Activated effector memory CD4-positive, alpha-beta T cell treated with anti-CD3 and anti-CD28 coated beads, Interleukin-2, amount 50 U/mL, for 16 hours (primary cell): ENCODE data around the gene IL18BP.
A peak's percentile ranks its signal among the peaks of the same experiment; 100 is the strongest.

Experiments
- DNase-seq: peaks from one replicate; pipeline ENCODE4 v3.0.0-alpha.2; 2020

IL18BP gene

GRCh38 chr11:71998649-71999310 lies at the start of gene IL18BP:
Gene IL18BP, plus strand, starts transcription at chr11:71998909. Its CDS starts 1,076 bp downstream, at chr11:71999985.
- DNase-seq = peak; percentile 72

GRCh38 chr11:71949034-71949433 lies 49.7 kb upstream of the IL18BP start:
- DNase-seq = no peak

- no peak for DNase-seq
Observed at GRCh38 chr11:71951741-71952310, 46.9 kb upstream of the IL18BP start.

GRCh38 chr11:71955898-71956456 lies 42.7 kb upstream of the IL18BP start:
- DNase-seq = no peak

GRCh38 chr11:71962428-71963038 lies 36.2 kb upstream of the IL18BP start:
- DNase-seq = no peak

- no peak for DNase-seq
Observed at GRCh38 chr11:71963468-71963867, 35.2 kb upstream of the IL18BP start.

GRCh38 chr11:71964641-71965040 lies 34.1 kb upstream of the IL18BP start:
- DNase-seq = no peak

GRCh38 chr11:71971680-71972079 lies 27.0 kb upstream of the IL18BP start:
- DNase-seq = no peak

- no peak for DNase-seq
Observed at GRCh38 chr11:71976551-71976950, 22.2 kb upstream of the IL18BP start.

GRCh38 chr11:71977090-71977489 lies 21.6 kb upstream of the IL18BP start:
- no peak for DNase-seq

GRCh38 chr11:71977743-71978418 lies 20.8 kb upstream of the IL18BP start:
- peak; percentile 74 for DNase-seq

- no peak for DNase-seq
Observed at GRCh38 chr11:71979094-71979493, 19.6 kb upstream of the IL18BP start.

- DNase-seq = no peak
Observed at GRCh38 chr11:71979602-71980001, 19.1 kb upstream of the IL18BP start.

GRCh38 chr11:71986131-71986530 lies 12.6 kb upstream of the IL18BP start:
- DNase-seq = no peak

GRCh38 chr11:71987521-71987920 lies 11.2 kb upstream of the IL18BP start:
- no peak for DNase-seq

GRCh38 chr11:71988050-71988449 lies 10.7 kb upstream of the IL18BP start:
- DNase-seq = no peak

GRCh38 chr11:71990701-71991100 lies 8.0 kb upstream of the IL18BP start:
- no peak for DNase-seq

GRCh38 chr11:71991494-71991893 lies 7.2 kb upstream of the IL18BP start:
- no peak for DNase-seq

- DNase-seq = no peak
Observed at GRCh38 chr11:71992136-71992730, 6.5 kb upstream of the IL18BP start.

GRCh38 chr11:71994786-71995185 lies 3.9 kb upstream of the IL18BP start:
- DNase-seq = no peak

GRCh38 chr11:71995726-71996291 lies 2.9 kb upstream of the IL18BP start:
- DNase-seq = no peak

GRCh38 chr11:71996517-71996916 lies 2.2 kb upstream of the IL18BP start:
- DNase-seq = no peak

- no peak for DNase-seq
Observed at GRCh38 chr11:71996946-71997345, 1.8 kb upstream of the IL18BP start.
